ENCODE data around the gene MAP4K4. TPM values are rescaled to one million over a fixed set of nuclear protein-coding genes. Genes with fewer than 3 reads are reported as not detected.
"Not testable (repeated sequence)": the region's sequence is repeated elsewhere in the genome, so short reads cannot be mapped to it uniquely, and the experiment has no call there.

Gene MAP4K4
- total RNA-seq, 1 donor from 2014 or later, result 30.2 TPM

GRCh38 chr2:101763496-101764333, 66.2 kb downstream of the MAP4K4 start:
- DNase-seq (ENCODE audit: low spot score), result no peak
- ATAC-seq, result peak; percentile 27

DNA sequence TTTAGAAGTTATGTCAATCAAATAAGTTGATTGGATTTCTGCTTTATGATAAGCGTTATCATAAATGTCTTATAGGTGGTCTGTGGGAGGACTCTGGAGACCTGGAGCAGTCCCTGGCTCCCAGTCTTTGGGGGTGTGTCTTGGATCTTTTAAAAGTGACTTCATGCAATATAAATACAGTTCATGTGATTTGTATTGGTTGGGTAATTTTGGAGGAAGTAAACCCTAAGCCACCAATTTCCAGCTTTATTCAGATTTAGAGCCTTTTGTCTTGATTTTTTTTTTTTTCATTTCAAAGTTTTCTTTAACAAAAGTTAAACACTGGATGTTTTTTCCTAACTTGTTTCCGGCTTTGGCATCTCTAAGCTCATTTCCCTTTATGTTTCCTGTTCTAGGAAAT, 68.8 kb downstream of the MAP4K4 start:
- DNase-seq (ENCODE audit: low spot score) (no peak), ATAC-seq (no peak)

- peak; percentile 33 for ATAC-seq
These were observed 69.6 kb downstream of the MAP4K4 start for GRCh38 chr2:101766871-101767739.

GRCh38 chr2:101768556-101769220, 71.2 kb downstream of the MAP4K4 start:
- ATAC-seq (no peak), DNase-seq (ENCODE audit: low spot score) (no peak)

More at GRCh38 chr2:101766871-101767739, 69.6 kb downstream of the MAP4K4 start:
- DNase-seq (ENCODE audit: low spot score), result no peak

- not testable (repeated sequence) for ATAC-seq; DNase-seq (ENCODE audit: low spot score)
These were observed 72.2 kb downstream of the MAP4K4 start for GRCh38 chr2:101769726-101770125.

- peak; percentile 42 for ATAC-seq
- DNase-seq (ENCODE audit: low spot score), result no peak
These were observed 73.2 kb downstream of the MAP4K4 start for GRCh38 chr2:101770726-101771125.

DNA sequence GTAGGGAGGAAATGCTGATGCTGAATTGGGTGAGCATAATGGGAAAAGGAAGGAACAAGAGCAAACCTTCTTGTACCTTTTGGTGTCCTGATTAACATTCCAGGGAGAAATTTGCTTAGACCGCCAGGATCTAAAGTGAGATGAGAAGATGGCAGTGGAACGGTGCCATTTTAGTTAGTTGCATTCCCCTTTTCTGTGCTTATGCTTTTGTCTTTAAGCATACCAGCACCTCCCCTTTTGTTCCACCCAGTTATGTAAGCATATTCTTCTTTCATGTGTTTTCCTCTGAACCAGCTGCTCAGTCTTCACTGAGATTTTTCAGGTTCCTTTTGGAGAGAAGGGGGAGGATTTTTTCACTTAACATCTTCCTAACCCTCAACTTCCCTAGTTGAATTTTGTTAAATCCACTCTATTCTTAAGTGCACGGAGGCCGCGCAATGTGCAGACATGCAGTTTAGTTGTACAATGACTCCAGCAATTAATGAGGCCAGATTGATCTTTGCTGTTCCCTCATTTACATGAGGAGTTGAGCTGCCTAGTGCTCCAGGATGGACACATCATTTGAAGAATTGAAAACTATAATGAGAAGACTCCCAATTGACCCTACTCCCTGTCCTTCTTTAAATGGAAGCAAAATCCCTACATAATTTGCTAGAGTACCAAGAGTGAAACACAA, 73.9 kb downstream of the MAP4K4 start:
- ATAC-seq (no peak), DNase-seq (ENCODE audit: low spot score) (no peak)

GRCh38 chr2:101771910-101772321, 74.4 kb downstream of the MAP4K4 start:
- ATAC-seq, result peak; percentile 89
- DNase-seq (ENCODE audit: low spot score), result peak; percentile 83

GRCh38 chr2:101773137-101773536, 75.6 kb downstream of the MAP4K4 start:
- DNase-seq (ENCODE audit: low spot score) (no peak), ATAC-seq (no peak)

GRCh38 chr2:101773961-101774360, 76.5 kb downstream of the MAP4K4 start:
- DNase-seq (ENCODE audit: low spot score); ATAC-seq: not testable (repeated sequence)

DNA sequence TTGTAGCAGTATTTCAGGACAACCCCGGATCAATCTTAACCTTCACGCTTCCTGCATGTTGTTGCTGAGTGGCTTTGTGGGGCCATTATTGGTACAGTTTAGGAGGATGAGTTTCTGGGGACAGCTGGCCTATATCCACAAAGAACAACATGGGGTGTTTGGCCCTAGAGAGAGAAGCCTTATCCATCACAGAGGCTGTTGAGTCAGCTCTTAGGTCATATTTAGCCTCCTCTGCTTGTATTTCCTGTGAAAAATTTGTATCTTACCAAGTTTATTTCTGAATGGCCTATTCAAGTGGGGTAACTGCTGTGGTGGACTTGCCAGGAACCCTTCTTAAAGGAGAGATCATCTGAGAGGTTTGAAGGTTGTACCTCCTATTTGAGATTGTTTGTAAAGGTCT, 77.6 kb downstream of the MAP4K4 start:
- no peak for ATAC-seq
- no peak for DNase-seq (ENCODE audit: low spot score)

DNA sequence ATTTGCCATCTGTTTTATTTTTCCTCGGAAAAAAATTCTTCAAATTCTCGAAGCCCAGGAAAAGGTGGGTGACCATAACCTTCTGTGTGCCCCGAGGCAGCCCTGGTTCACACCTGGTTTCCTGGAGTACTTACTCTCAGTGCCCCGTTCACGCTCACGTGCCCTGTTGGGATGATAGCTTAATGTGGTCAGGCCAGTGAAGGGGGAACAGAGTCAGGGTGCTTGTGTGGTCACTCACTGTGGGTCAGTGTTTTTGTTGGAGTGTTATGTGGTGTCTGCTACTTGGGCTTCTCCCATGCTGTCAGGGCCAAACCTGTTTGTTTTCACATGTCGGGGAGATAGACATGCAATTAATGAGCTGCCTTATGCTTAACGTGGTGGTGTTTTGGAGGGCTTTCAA, 78.1 kb downstream of the MAP4K4 start:
- ATAC-seq, result no peak
- DNase-seq (ENCODE audit: low spot score), result no peak

GRCh38 chr2:101776172-101777043, 78.9 kb downstream of the MAP4K4 start:
- DNase-seq (ENCODE audit: low spot score), result no peak
- peak; percentile 48 for ATAC-seq

DNA sequence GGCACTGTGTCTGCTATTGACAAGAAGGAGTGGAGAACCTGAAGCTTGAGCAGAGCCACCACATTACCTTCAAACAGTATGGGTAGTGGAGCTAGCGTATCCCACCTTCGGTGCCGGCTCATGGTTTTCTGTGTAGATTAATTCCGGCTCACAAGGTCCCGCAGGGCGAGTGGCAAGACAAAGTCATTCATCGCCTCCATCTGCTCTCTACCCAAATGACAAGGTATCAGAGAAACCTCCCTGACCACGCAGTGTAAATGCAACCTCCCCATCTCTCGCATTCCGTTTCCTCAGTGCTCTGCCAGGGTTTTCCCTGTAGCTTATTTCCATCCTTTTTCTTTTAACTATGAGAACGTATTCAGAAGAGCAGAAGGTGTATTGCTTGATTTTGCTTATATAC, 79.8 kb downstream of the MAP4K4 start:
- DNase-seq (ENCODE audit: low spot score), result no peak
- ATAC-seq, result no peak

DNA sequence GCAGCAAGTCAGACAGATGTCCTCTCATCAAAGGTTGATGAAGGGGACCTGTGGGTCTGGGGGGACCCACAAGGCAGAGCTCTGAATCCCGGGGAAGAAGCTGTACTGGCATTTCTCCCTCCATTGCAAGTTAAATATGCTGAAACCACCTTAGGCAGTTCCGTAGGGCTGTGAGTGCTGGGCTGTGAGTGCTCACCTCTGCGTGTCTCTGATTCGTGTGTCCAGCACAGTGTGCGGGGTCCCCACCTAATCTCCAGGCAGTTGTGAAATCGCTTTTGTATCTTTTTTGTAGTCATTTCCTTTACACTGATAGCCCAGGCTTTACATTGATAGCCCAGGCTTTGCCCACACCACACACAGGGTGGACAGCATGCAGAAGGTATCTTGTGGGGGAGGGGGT, 80.6 kb downstream of the MAP4K4 start:
- ATAC-seq (no peak), DNase-seq (ENCODE audit: low spot score) (no peak)

GRCh38 chr2:101779190-101779589, 81.7 kb downstream of the MAP4K4 start:
- no peak for DNase-seq (ENCODE audit: low spot score)
- ATAC-seq, result no peak

DNA sequence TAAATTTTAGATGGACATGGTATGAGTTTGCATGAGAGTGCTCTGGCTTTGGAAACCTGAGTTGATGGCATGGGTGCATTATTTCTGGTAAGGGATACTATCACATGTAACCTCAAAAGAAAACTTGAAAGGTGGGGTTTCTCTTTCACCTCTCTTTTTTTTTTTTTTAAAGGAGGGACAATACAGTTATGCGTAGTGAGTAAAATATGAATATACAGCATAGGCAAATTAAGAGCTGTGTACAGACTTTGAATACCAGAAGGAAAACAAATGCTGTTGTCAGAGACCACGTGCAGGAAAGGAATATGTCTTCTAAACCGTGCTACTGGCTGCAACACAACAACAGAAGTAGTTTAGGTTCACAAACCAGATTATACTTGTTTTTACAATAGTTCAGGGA, 82.1 kb downstream of the MAP4K4 start:
- ATAC-seq, result no peak
- DNase-seq (ENCODE audit: low spot score), result no peak

- peak; percentile 23 for ATAC-seq
- DNase-seq (ENCODE audit: low spot score), result no peak
These were observed 83.8 kb downstream of the MAP4K4 start for GRCh38 chr2:101781326-101781725.

- ATAC-seq, result no peak
- DNase-seq (ENCODE audit: low spot score), result no peak
These were observed 84.4 kb downstream of the MAP4K4 start for GRCh38 chr2:101781791-101782426.
